ENCODE data around the gene CYCS.

The CYCS gene

DNA sequence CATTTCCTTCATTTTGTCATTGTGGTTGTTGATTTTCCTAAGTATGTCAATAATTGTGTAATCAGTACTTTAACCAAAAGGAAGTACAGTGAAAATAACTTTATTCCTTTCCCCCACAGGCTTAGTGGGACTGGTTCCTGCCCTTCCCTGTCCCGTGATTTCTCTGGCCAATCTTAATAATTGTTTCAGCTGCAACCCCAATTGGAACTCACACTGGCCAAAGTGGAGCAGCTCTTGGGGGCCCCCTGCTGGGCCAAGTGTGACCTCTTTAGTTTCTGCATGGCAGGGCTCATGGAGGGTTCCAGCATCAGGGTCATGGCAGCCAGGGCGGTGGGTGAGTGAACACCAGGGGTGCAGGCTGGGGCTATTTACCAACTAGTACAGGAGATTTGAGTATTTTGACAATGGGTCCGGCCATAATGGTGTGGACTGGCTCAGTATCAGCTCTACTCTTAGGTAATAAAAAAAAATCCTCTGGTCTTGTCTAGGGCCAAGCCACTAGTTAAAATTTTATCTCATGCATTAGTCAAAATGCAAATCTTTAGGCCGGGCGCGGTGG is 31.7 kb downstream of the CYCS start:
- TF ChIP-seq TAF1 (IDR thresholded peaks at IDR 0.05; ENCODE audit: borderline replicate concordance, insufficient read depth, low read length) (no peak), SIN3A (IDR thresholded peaks at IDR 0.05; ENCODE audit: borderline replicate concordance, insufficient read depth, low read length) (no peak), FOXP2 (optimal IDR thresholded peaks at IDR 0.05; ENCODE audit: borderline replicate concordance, extremely low read depth, extremely low read length, insufficient read depth) (no peak), POLR2AphosphoS5 (IDR thresholded peaks at IDR 0.05; ENCODE audit: low read depth, low read length) (no peak)
- TF ChIP-seq, protein P1, sequence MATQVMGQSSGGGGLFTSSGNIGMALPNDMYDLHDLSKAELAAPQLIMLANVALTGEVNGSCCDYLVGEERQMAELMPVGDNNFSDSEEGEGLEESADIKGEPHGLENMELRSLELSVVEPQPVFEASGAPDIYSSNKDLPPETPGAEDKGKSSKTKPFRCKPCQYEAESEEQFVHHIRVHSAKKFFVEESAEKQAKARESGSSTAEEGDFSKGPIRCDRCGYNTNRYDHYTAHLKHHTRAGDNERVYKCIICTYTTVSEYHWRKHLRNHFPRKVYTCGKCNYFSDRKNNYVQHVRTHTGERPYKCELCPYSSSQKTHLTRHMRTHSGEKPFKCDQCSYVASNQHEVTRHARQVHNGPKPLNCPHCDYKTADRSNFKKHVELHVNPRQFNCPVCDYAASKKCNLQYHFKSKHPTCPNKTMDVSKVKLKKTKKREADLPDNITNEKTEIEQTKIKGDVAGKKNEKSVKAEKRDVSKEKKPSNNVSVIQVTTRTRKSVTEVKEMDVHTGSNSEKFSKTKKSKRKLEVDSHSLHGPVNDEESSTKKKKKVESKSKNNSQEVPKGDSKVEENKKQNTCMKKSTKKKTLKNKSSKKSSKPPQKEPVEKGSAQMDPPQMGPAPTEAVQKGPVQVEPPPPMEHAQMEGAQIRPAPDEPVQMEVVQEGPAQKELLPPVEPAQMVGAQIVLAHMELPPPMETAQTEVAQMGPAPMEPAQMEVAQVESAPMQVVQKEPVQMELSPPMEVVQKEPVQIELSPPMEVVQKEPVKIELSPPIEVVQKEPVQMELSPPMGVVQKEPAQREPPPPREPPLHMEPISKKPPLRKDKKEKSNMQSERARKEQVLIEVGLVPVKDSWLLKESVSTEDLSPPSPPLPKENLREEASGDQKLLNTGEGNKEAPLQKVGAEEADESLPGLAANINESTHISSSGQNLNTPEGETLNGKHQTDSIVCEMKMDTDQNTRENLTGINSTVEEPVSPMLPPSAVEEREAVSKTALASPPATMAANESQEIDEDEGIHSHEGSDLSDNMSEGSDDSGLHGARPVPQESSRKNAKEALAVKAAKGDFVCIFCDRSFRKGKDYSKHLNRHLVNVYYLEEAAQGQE (IDR thresholded peaks at IDR 0.05; ENCODE audit: insufficient read depth in 1 of 2, low read depth in 2 of 2, low read length in 2 of 2), result no peak

DNA sequence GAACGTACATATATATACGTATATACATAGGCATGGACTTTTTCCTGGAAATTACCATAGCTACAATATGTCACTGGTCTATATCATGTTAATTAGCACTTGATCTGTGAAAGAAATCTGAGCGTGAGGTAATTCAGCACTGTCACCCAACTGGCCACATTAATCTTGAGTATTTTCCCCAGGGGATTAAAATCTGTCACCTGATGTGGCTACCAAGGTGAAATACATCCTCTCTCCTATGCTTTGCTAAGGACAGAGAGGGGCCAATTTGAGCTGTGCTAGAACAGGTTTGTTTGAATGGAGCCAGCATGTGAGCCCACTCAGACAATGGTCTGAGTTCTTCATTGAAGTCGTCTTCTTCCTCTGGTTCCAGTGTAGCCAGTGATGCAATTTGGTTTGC is 33.3 kb downstream of the CYCS start:
- TF ChIP-seq FOXP2 (optimal IDR thresholded peaks at IDR 0.05; ENCODE audit: borderline replicate concordance, extremely low read depth, extremely low read length, insufficient read depth), result no peak
- no peak for TF ChIP-seq POLR2AphosphoS5 (IDR thresholded peaks at IDR 0.05; ENCODE audit: low read depth, low read length)
- TF ChIP-seq, protein P1 (IDR thresholded peaks at IDR 0.05; ENCODE audit: insufficient read depth in 1 of 2, low read depth in 2 of 2, low read length in 2 of 2), result no peak
- no peak for TF ChIP-seq TAF1 (IDR thresholded peaks at IDR 0.05; ENCODE audit: borderline replicate concordance, insufficient read depth, low read length)
- no peak for TF ChIP-seq SIN3A (IDR thresholded peaks at IDR 0.05; ENCODE audit: borderline replicate concordance, insufficient read depth, low read length)

DNA sequence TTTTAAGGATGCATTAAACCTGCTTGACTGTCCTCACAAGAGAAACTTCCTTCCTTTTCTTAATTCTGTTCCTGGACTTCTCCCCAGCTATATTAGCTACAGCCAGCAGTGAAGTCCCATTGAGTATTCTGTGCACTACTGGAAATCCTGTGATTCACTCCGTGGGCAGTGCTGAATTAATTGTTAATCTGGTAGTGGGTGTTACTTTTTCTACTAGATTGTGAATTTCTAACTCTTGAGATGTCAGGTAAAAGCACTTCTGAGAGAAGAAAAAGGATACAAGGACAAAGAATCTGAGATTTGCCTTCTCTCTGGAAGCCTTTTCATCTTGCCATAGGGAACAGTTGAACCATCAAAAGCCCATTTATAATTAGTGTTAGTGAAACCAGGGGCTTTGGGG is 33.9 kb downstream of the CYCS start:
- TF ChIP-seq FOXP2 (optimal IDR thresholded peaks at IDR 0.05; ENCODE audit: borderline replicate concordance, extremely low read depth, extremely low read length, insufficient read depth) (no peak), TAF1 (IDR thresholded peaks at IDR 0.05; ENCODE audit: borderline replicate concordance, insufficient read depth, low read length) (no peak), SIN3A (IDR thresholded peaks at IDR 0.05; ENCODE audit: borderline replicate concordance, insufficient read depth, low read length) (no peak), POLR2AphosphoS5 (IDR thresholded peaks at IDR 0.05; ENCODE audit: low read depth, low read length) (no peak)
- TF ChIP-seq, protein P1 (IDR thresholded peaks at IDR 0.05; ENCODE audit: insufficient read depth in 1 of 2, low read depth in 2 of 2, low read length in 2 of 2), result no peak

DNA sequence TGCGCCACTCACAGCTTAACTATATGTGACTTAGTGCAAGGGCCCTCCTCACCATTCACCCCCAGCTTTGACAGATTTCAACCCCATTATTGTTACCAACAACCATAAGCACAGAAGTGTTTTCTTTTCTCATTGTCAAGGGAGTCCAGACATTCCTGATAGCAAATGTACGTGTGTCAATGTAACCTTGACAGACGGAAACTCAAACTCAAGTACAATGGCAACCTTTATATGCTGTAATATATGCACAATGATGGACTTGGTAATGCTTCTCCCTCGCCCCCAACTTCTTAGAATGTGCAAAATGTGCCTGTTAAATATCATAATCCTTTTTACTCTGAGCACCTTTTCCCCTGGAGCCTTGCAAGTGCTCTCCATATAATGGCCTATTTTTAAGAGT is 34.7 kb downstream of the CYCS start:
- TF ChIP-seq POLR2AphosphoS5 (IDR thresholded peaks at IDR 0.05; ENCODE audit: low read depth, low read length) (no peak), SIN3A (IDR thresholded peaks at IDR 0.05; ENCODE audit: borderline replicate concordance, insufficient read depth, low read length) (no peak), TAF1 (IDR thresholded peaks at IDR 0.05; ENCODE audit: borderline replicate concordance, insufficient read depth, low read length) (no peak), FOXP2 (optimal IDR thresholded peaks at IDR 0.05; ENCODE audit: borderline replicate concordance, extremely low read depth, extremely low read length, insufficient read depth) (no peak)
- TF ChIP-seq, protein P1 (IDR thresholded peaks at IDR 0.05; ENCODE audit: insufficient read depth in 1 of 2, low read depth in 2 of 2, low read length in 2 of 2), result no peak

All from PFSK-1 (cell line).